Activated CD4-positive, alpha-beta T cell treated with anti-CD3 and anti-CD28 coated beads for 36 hours (primary cell): ENCODE results near the gene MMP23B. TPM values are rescaled to one million over a fixed set of nuclear protein-coding genes. Genes with fewer than 3 reads are reported as not detected.
"Not testable (repeated sequence)": the region's sequence is repeated elsewhere in the genome, so short reads cannot be mapped to it uniquely, and the experiment has no call there.

Source experiments
- ATAC-seq: fragments of 200-7000 bp; cut with Tn5 transposase; one replicate; pipeline ENCODE4 v1.10.0; 2021; ENCODE audit warnings: mild to moderate bottlenecking, moderate library complexity
- CTCF ChIA-PET: fragments of 350-600 bp; sonication (Branson Sonifier 250); formaldehyde crosslinking; loops from one replicate; lab custom pipeline; 2021; ENCODE audit warnings: antibody characterized with exemption; lab: Charles Lee
- POLR2A ChIA-PET: fragments of 350-600 bp; sonication (Branson Sonifier 250); formaldehyde crosslinking; loops from one replicate; lab custom pipeline; 2021; ENCODE audit warnings: antibody characterized with exemption, inconsistent platforms; lab: Charles Lee
- DNase-seq: peaks from one replicate; pipeline ENCODE4 v3.0.0-alpha.2; 2020
- H3K27ac Mint-ChIP-seq: one replicate; pipeline ENCODE4 v1.8.0; 2021; ENCODE audit warnings: mixed read lengths
- H3K27me3 Mint-ChIP-seq: one replicate; pipeline ENCODE4 v1.8.0; 2021; ENCODE audit warnings: mixed read lengths
- H3K36me3 Mint-ChIP-seq: one replicate; pipeline ENCODE4 v1.8.0; 2021; ENCODE audit warnings: low read depth, mixed read lengths
- H3K4me1 Mint-ChIP-seq: one replicate; pipeline ENCODE4 v1.8.0; 2021; ENCODE audit warnings: mixed read lengths
- H3K4me3 Mint-ChIP-seq: one replicate; pipeline ENCODE4 v1.8.0; 2021; ENCODE audit warnings: mild to moderate bottlenecking, moderate library complexity, mixed read lengths
- H3K9me3 Mint-ChIP-seq: one replicate; pipeline ENCODE4 v1.8.0; 2021; ENCODE audit warnings: low read depth, mixed read lengths
- intact Hi-C, 2 experiments: fragments of 100-400 bp; cut with DNase I in 1 of 2; cut with micrococcal nuclease in 1 of 2; formaldehyde crosslinking; loops; one replicate each; pipeline versions ENCODE4 v1.14.2 to v1.15.1; 2022 to 2024; cut with DNase I, micrococcal nuclease
- total RNA-seq, 2 experiments: library from RNA; stranded (reverse); gene quantifications; one replicate each; pipeline ENCODE4 v1.2.3, GENCODE V29; 2021

Gene MMP23B
- total RNA-seq, 2 experiments from 2014 or later, result 0.77 to 1.2 TPM

- POLR2A ChIA-PET, H3K36me3 Mint-ChIP-seq, H3K9me3 Mint-ChIP-seq, DNase-seq, H3K27ac Mint-ChIP-seq, H3K27me3 Mint-ChIP-seq, H3K4me1 Mint-ChIP-seq, ATAC-seq, H3K4me3 Mint-ChIP-seq, intact Hi-C loops, CTCF ChIA-PET: not testable (repeated sequence)
Observed at GRCh38 chr1:1662830-1663560, 31.0 kb downstream of the MMP23B start.

- POLR2A ChIA-PET, CTCF ChIA-PET, H3K27me3 Mint-ChIP-seq, H3K9me3 Mint-ChIP-seq, H3K4me1 Mint-ChIP-seq, H3K4me3 Mint-ChIP-seq, intact Hi-C loops, H3K27ac Mint-ChIP-seq, ATAC-seq, DNase-seq, H3K36me3 Mint-ChIP-seq: not testable (repeated sequence)
Observed at GRCh38 chr1:1664318-1664717, 32.3 kb downstream of the MMP23B start.

- ChIA-PET POLR2A (no interaction called here), CTCF (interaction anchor here (0.5 to 1.0 kb wide), 4 partner anchors 13 to 88 kb away, joined by 3 to 6 read pairs (median 4); no protein-coding TSS in a partner anchor)
- Mint-ChIP-seq H3K36me3 (peaks cover 4% of the 10 kb centered on the region), H3K9me3 (no peaks in the 10 kb centered on the region), H3K4me3 (no peak overlapping the region), H3K4me1 (peaks cover 2% of the 10 kb centered on the region), H3K27me3 (no peaks in the 10 kb centered on the region), H3K27ac (no peak overlapping the region)
- ATAC-seq (no peak), DNase-seq (no peak)
- intact Hi-C loops, result no loop called here
Observed at GRCh38 chr1:1664941-1665814, 33.2 kb downstream of the MMP23B start.

- peaks cover 2% of the 10 kb centered on the region for H3K4me1 Mint-ChIP-seq
- POLR2A ChIA-PET, result interaction anchor here (1.1 kb wide), 1 partner anchor 14 kb away, joined by 3 read pairs; no protein-coding TSS in a partner anchor
- no peaks in the 10 kb centered on the region for H3K9me3 Mint-ChIP-seq
- CTCF ChIA-PET, result interaction anchor here (0.6 to 1.0 kb wide), 4 partner anchors 12 to 89 kb away, joined by 3 to 6 read pairs (median 4); no protein-coding TSS in a partner anchor
- H3K27me3 Mint-ChIP-seq, result no peaks in the 10 kb centered on the region
- intact Hi-C loops, result no loop called here
- no peak overlapping the region for H3K4me3 Mint-ChIP-seq
- H3K36me3 Mint-ChIP-seq, result peaks cover 4% of the 10 kb centered on the region
- peak; percentile 64 for DNase-seq
- no peak overlapping the region for H3K27ac Mint-ChIP-seq
- ATAC-seq, result peak; percentile 57
Observed at GRCh38 chr1:1665815-1666251, 33.9 kb downstream of the MMP23B start.

DNA sequence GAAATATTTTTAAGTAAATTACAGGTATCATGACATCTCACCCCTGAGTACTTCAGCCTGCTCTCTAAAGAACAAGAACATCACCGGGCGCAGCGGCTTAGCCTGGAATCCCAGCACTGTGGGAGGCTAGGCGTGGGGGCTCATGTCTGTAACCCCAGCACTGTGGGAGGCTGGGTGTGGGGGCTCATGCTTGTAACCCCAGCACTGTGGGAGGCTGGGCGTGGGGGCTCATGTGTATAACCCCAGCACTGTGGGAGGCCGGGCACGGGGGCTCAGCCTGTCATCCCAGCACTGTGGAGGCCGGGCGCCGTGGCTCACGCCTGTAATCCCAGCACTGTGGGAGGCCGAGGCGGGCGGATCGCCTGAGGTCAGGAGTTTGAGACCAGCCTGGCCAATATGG lies 34.6 kb downstream of the MMP23B start:
- no peaks in the 10 kb centered on the region for H3K27me3 Mint-ChIP-seq
- no peaks in the 10 kb centered on the region for H3K4me1 Mint-ChIP-seq
- ChIA-PET POLR2A (interaction anchor here (1.1 kb wide), 1 partner anchor 15 kb away, joined by 3 read pairs; no protein-coding TSS in a partner anchor), CTCF (interaction anchor here (0.8 kb wide), 1 partner anchor 12 kb away, joined by 4 read pairs; no protein-coding TSS in a partner anchor)
- H3K4me3 Mint-ChIP-seq, result no peak overlapping the region
- intact Hi-C loops, result no loop called here
- peaks cover 9% of the 10 kb centered on the region for H3K36me3 Mint-ChIP-seq
- no peak for ATAC-seq
- H3K27ac Mint-ChIP-seq, result no peak overlapping the region
- no peaks in the 10 kb centered on the region for H3K9me3 Mint-ChIP-seq
- DNase-seq, result no peak

DNA sequence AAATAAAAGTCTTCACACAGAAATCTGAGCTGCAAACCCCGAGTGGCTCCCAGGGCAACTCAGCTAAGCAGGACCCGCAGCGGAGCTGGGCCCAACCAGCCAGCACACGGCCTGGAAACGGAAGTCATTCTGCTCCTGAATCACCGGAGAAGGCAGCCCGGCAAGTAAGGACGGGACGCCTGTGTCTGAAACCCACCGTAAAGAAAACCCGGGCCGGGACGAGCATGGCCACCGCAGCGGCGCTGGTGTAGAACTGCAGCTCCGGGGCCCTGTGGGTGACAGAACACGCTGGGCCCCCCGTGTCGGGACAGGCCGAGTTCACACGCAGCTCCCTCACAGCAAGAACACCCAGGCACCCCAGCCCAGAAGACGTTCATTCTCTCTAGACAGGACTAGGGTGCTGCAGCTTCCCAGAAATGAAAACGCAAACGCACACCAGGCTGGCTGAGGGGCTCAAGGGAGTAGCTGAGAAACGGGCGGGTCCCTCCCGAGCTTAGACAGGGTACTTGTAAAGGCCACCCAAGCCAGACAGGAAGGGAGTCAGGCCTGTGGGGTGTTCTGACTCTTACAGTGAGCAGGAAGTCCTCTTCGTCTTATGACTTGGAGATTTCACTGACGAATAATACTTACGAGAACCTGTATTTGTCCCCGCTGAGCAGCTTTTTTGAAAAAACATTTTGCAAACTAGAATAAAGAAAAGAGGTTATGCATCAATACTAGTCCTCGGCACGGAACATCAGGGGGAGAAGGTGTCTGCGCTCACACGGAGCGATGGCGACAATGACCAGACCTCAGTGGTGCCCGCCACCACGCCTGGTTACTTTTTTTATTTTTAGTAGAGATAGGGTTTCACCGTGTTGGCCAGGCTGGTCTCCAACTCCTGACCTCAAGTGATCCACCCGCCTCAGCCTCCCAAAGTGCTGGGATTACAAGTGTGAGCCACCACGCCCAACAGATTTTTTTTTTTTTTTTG lies 37.8 kb downstream of the MMP23B start:
- Mint-ChIP-seq H3K4me3 (no peak overlapping the region), H3K4me1 (peaks cover 2% of the 10 kb centered on the region), H3K27me3 (no peaks in the 10 kb centered on the region), H3K27ac (no peak overlapping the region), H3K36me3 (peaks cover 12% of the 10 kb centered on the region), H3K9me3 (no peaks in the 10 kb centered on the region)
- no peak for DNase-seq
- ChIA-PET CTCF (interaction anchor here (0.6 kb wide), 1 partner anchor 8 kb away, joined by 3 read pairs; no protein-coding TSS in a partner anchor), POLR2A (interaction anchor here (0.6 kb wide), 1 partner anchor 7 kb away, joined by 6 read pairs; no protein-coding TSS in a partner anchor)
- intact Hi-C loops, result no loop called here
- no peak for ATAC-seq

DNA sequence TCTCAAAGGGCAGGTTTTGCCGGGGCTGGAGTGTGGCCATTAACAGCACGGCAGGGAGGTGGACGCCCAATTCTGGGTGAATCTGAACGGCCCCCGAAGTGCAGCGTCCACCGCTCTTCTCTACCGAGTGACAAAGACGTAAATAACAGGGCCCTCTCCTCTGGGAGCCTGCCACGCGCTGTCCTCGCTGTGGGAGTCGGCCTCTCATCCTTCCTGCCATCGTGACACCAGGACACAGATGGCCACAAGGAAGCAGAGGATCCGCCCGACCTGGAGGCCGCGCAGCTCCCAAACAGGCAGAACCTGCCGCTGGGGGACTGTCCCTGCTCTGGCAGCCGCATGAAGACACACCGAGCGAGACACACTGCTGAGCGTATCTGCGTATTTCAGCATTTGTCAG lies 38.9 kb downstream of the MMP23B start:
- H3K4me3 Mint-ChIP-seq, result no peak overlapping the region
- no peaks in the 10 kb centered on the region for H3K27me3 Mint-ChIP-seq
- POLR2A ChIA-PET, result no interaction called here
- ATAC-seq (no peak), DNase-seq (no peak)
- CTCF ChIA-PET, result no interaction called here
- H3K4me1 Mint-ChIP-seq, result peaks cover 2% of the 10 kb centered on the region
- peaks cover 10% of the 10 kb centered on the region for H3K36me3 Mint-ChIP-seq
- no peak overlapping the region for H3K27ac Mint-ChIP-seq
- intact Hi-C loops, result no loop called here
- no peaks in the 10 kb centered on the region for H3K9me3 Mint-ChIP-seq

DNA sequence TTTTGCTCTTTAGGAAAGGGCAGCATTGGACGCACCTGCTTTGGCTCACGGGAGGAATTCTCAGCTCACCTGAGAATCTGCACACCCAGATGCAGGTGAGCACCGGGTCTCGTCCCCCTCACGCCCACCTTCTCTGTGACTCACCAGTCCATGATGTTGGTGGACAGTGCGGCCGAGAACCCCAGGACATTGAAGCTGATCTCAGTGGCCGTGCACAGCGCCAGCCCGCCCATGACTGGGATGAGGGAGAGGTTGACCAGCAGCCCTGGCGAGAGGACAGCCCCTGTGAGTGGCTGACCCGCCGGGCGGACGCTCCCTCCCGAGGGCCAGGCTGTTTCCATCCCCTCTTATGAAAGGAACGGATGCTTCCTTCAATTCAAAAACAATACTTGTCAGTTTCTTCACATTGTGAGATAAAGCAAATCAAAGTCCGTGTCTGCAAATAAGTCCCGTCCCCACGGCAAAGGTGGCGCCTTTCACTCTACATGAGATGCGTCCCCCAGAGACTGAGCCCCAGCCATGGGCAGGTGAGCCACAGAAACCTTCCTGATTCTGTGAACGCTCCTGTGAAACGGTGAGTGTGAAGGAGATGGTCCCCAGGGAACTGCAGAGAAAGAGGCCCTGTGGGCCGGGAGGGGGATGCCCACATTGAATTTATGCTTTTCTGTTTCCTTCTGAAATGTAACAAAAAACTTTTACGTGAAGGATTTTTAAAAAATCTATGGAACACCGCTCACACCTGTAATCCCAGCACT lies 39.6 kb downstream of the MMP23B start:
- Mint-ChIP-seq H3K4me1 (peaks cover 2% of the 10 kb centered on the region), H3K27ac (no peak overlapping the region), H3K27me3 (no peaks in the 10 kb centered on the region), H3K9me3 (no peaks in the 10 kb centered on the region), H3K36me3 (peaks cover 10% of the 10 kb centered on the region), H3K4me3 (no peak overlapping the region)
- DNase-seq (no peak), ATAC-seq (no peak)
- ChIA-PET POLR2A (no interaction called here), CTCF (interaction anchor here (0.7 kb wide), 1 partner anchor 115 kb away, joined by 4 read pairs; no protein-coding TSS in a partner anchor)
- intact Hi-C loops, result no loop called here

GRCh38 chr1:1672181-1672965 lies 40.4 kb downstream of the MMP23B start:
- H3K27ac Mint-ChIP-seq, result no peak overlapping the region
- no peaks in the 10 kb centered on the region for H3K9me3 Mint-ChIP-seq
- no peak overlapping the region for H3K4me3 Mint-ChIP-seq
- peaks cover 10% of the 10 kb centered on the region for H3K36me3 Mint-ChIP-seq
- intact Hi-C loops, result no loop called here
- ChIA-PET CTCF (interaction anchor here (0.7 kb wide), 2 partner anchors 65 to 116 kb away, joined by 4 read pairs; no protein-coding TSS in a partner anchor), POLR2A (no interaction called here)
- H3K4me1 Mint-ChIP-seq, result peaks cover 2% of the 10 kb centered on the region
- ATAC-seq, result no peak
- H3K27me3 Mint-ChIP-seq, result no peaks in the 10 kb centered on the region
- DNase-seq, result no peak
